GM23338 (cell line): ENCODE measurements around the gene PCGF3. TPM values are rescaled to one million over a fixed set of nuclear protein-coding genes. Genes with fewer than 3 reads are reported as not detected.

Experiments used
- ATAC-seq: fragments of 200-7000 bp; cut with Tn5 transposase; 3 replicates; pipeline ENCODE4 v1.9.1; 2020
- DNase-seq: peaks from one replicate; pipeline ENCODE4 v3.0.0-alpha.2; 2015; ENCODE audit warnings: low spot score
- H2AFZ ChIP-seq: fragments of 200-600 bp; sonication (generic); 2 replicates; pipeline ENCODE4 v1.8.0; 2016; ENCODE audit warnings: antibody characterized with exemption, mild to moderate bottlenecking, moderate library complexity
- H3F3A ChIP-seq: fragments of 200-600 bp; sonication (generic); replicated peaks from 2 replicates; pipeline ENCODE4 v1.8.0; 2017; ENCODE audit warnings: antibody characterized with exemption, mixed run types, low read depth
- H3K27ac ChIP-seq: fragments of 200-600 bp; sonication (generic); 2 replicates; pipeline ENCODE4 v1.6.1; 2016; ENCODE audit warnings: low read depth
- H3K27me3 ChIP-seq: fragments of 200-600 bp; sonication (generic); 2 replicates; pipeline ENCODE4 v1.8.0; 2016; ENCODE audit warnings: mild to moderate bottlenecking, mixed run types, moderate library complexity; ENCODE audit not compliant: insufficient read depth
- H3K36me3 ChIP-seq: fragments of 200-600 bp; sonication (generic); 2 replicates; pipeline ENCODE4 v1.8.0; 2016; ENCODE audit warnings: mild to moderate bottlenecking; ENCODE audit not compliant: insufficient read depth
- H3K4me1 ChIP-seq: fragments of 200-600 bp; sonication (generic); 2 replicates; pipeline ENCODE4 v1.8.0; 2016; ENCODE audit warnings: mild to moderate bottlenecking, moderate library complexity; ENCODE audit not compliant: insufficient read depth
- H3K4me2 ChIP-seq: fragments of 200-600 bp; sonication (generic); 2 replicates; pipeline ENCODE4 v1.7.1; 2017; ENCODE audit warnings: mixed run types
- H3K4me3 ChIP-seq: fragments of 200-600 bp; sonication (generic); 2 replicates; pipeline ENCODE4 v1.6.1; 2016; ENCODE audit warnings: mixed run types
- H3K79me2 ChIP-seq: fragments of 200-600 bp; sonication (generic); replicated peaks from 2 replicates; pipeline ENCODE4 v1.8.0; 2017; ENCODE audit warnings: mild to moderate bottlenecking; ENCODE audit not compliant: insufficient read depth
- H3K9me2 ChIP-seq: fragments of 200-600 bp; sonication (generic); 2 replicates; pipeline ENCODE4 v1.8.0; 2017; ENCODE audit not compliant: insufficient read depth
- H4K20me1 ChIP-seq: fragments of 200-600 bp; sonication (generic); replicated peaks from 2 replicates; pipeline ENCODE4 v1.8.0; 2017; ENCODE audit warnings: mild to moderate bottlenecking; ENCODE audit not compliant: insufficient read depth
- H3K27ac Mint-ChIP-seq: 2 replicates; pipeline ENCODE4 v1.8.0; 2020; ENCODE audit warnings: inconsistent platforms, mild to moderate bottlenecking, moderate library complexity, mixed read lengths
- H3K27me3 Mint-ChIP-seq: 3 replicates; pipeline ENCODE4 v1.8.0; 2022; ENCODE audit warnings: low read depth, mild to moderate bottlenecking, moderate library complexity, mixed read lengths, inconsistent platforms; ENCODE audit not compliant: insufficient read depth, poor library complexity
- H3K36me3 Mint-ChIP-seq: 3 replicates; pipeline ENCODE4 v1.8.0; 2021; ENCODE audit warnings: low read depth, mild to moderate bottlenecking, inconsistent platforms, moderate library complexity, mixed read lengths
- H3K4me1 Mint-ChIP-seq: 3 replicates; pipeline ENCODE4 v1.8.0; 2020; ENCODE audit warnings: mild to moderate bottlenecking, inconsistent platforms, mixed read lengths
- H3K4me3 Mint-ChIP-seq: 3 replicates; pipeline ENCODE4 v1.8.0; 2021; ENCODE audit warnings: moderate library complexity, mild to moderate bottlenecking, inconsistent platforms, mixed read lengths
- H3K9me3 Mint-ChIP-seq: 3 replicates; pipeline ENCODE4 v1.8.0; 2020; ENCODE audit warnings: moderate library complexity, mild to moderate bottlenecking, inconsistent platforms, mixed read lengths
- CREB1 ChIP-seq: fragments of 250-450 bp; sonication (Bioruptor Pico); IDR thresholded peaks from 2 replicates; pipeline ENCODE4 v1.5.0; 2020; ENCODE audit warnings: low read depth, mild to moderate bottlenecking, moderate library complexity
- EZH2 ChIP-seq: fragments of 200-600 bp; sonication (generic); IDR thresholded peaks from one replicate; pipeline ENCODE4 v1.8.0; 2017; ENCODE audit warnings: antibody characterized with exemption, mild to moderate bottlenecking, low read depth; ENCODE audit not compliant: unreplicated experiment
- EZH2phosphoT487 ChIP-seq: fragments of 200-600 bp; sonication (generic); IDR thresholded peaks from one replicate; pipeline ENCODE4 v1.8.1; 2018; ENCODE audit warnings: antibody characterized with exemption; ENCODE audit not compliant: unreplicated experiment
- JUNB ChIP-seq: IDR thresholded peaks from one replicate; pipeline ENCODE4 v1.6.1; 2016; ENCODE audit warnings: antibody characterized with exemption; ENCODE audit not compliant: unreplicated experiment
- NANOG ChIP-seq: IDR thresholded peaks from 2 replicates; pipeline ENCODE4 v1.6.1; 2016; ENCODE audit warnings: antibody characterized with exemption, borderline replicate concordance
- POLR2AphosphoS5 ChIP-seq: IDR thresholded peaks from 2 replicates; pipeline ENCODE4 v1.6.1; 2016; ENCODE audit warnings: antibody characterized with exemption, low read depth
- STAT1 ChIP-seq: IDR thresholded peaks from one replicate; pipeline ENCODE4 v1.6.1; 2016; ENCODE audit warnings: antibody characterized with exemption; ENCODE audit not compliant: unreplicated experiment
- ZNF114 ChIP-seq: fragments of 250-450 bp; sonication (Bioruptor Pico); IDR thresholded peaks from 2 replicates; pipeline ENCODE4 v1.5.0; 2020; ENCODE audit warnings: mild to moderate bottlenecking, moderate library complexity
- ZNF331 ChIP-seq: fragments of 250-450 bp; sonication (Bioruptor Pico); IDR thresholded peaks from 2 replicates; pipeline ENCODE4 v1.5.0; 2020; ENCODE audit warnings: low read depth, mild to moderate bottlenecking, moderate library complexity
- ZNF462 ChIP-seq: fragments of 250-450 bp; sonication (Bioruptor Pico); IDR thresholded peaks from 2 replicates; pipeline ENCODE4 v1.5.0; 2020; ENCODE audit warnings: mild to moderate bottlenecking, moderate library complexity
- polyA plus RNA-seq: library from polyadenylated mRNA; unstranded; fragments of >200 nt; fragmentation: Nextera tagmentation; extraction: Ambion mirVana; gene quantifications from 2 replicates; pipeline ENCODE4 v1.2.1, GENCODE V29; 2016
- total RNA-seq: library from RNA; depleted of rRNA; stranded (reverse); fragments of >200 nt; shearing (Covaris generic); gene quantifications from 2 replicates; pipeline ENCODE4 v1.2.3, GENCODE V29; 2014
- TF ChIP-seq, protein P1 (sequence below): IDR thresholded peaks from one replicate; pipeline ENCODE4 v1.6.1; 2018; ENCODE audit warnings: antibody characterized with exemption; ENCODE audit not compliant: unreplicated experiment
- TF ChIP-seq, protein P2 (sequence below), 2 experiments: fragments of 200-600 bp in 1 of 2; sonication (generic) in 1 of 2; conservative IDR thresholded peaks; 2 replicates each; pipeline versions ENCODE4 v1.5.1 to v1.6.1; 2016 to 2017; ENCODE audit warnings: antibody characterized with exemption in 2 of 2, low read depth in 2 of 2, mild to moderate bottlenecking in 2 of 2, moderate library complexity in 1 of 2
- TF ChIP-seq, protein P3 (sequence below): IDR thresholded peaks from 2 replicates; pipeline ENCODE4 v1.6.1; 2016; ENCODE audit warnings: antibody characterized with exemption

Gene PCGF3
- total and polyA plus RNA-seq, 2 experiments from 2014 or later, result 33.1 to 49.0 TPM

- no peak overlapping the region for H3K4me3 ChIP-seq
- no peaks in the 10 kb centered on the region for H3K79me2 ChIP-seq
- no peak overlapping the region for H3K4me2 ChIP-seq
- H3K27ac ChIP-seq, result no peak overlapping the region
- no peak overlapping the region for H3K27ac Mint-ChIP-seq
- H3F3A ChIP-seq, result peaks cover 7% of the 10 kb centered on the region; the same call in 1 of the 2 replicates
- H3K36me3 Mint-ChIP-seq, result no peaks in the 10 kb centered on the region; the same call in 2 of the 3 replicates
- no peaks in the 10 kb centered on the region for H3K36me3 ChIP-seq
- no peak for ATAC-seq
- H2AFZ ChIP-seq, result no peak overlapping the region
- H3K27me3 Mint-ChIP-seq, result peaks cover 16% of the 10 kb centered on the region
- H3K4me1 Mint-ChIP-seq, result peaks cover 9% of the 10 kb centered on the region
- H3K4me1 ChIP-seq, result no peaks in the 10 kb centered on the region
- H3K4me3 Mint-ChIP-seq, result no peak overlapping the region
- no peaks in the 10 kb centered on the region for H3K9me2 ChIP-seq
- TF ChIP-seq ZNF114 (CRISPR knock-in tag) (no peak), CREB1 (no peak), ZNF331 (CRISPR knock-in tag) (no peak), EZH2phosphoT487 (no peak), NANOG (no peak), ZNF462 (CRISPR knock-in tag) (no peak), JUNB (no peak), STAT1 (no peak), EZH2 (no peak), POLR2AphosphoS5 (no peak)
- TF ChIP-seq, protein P1, sequence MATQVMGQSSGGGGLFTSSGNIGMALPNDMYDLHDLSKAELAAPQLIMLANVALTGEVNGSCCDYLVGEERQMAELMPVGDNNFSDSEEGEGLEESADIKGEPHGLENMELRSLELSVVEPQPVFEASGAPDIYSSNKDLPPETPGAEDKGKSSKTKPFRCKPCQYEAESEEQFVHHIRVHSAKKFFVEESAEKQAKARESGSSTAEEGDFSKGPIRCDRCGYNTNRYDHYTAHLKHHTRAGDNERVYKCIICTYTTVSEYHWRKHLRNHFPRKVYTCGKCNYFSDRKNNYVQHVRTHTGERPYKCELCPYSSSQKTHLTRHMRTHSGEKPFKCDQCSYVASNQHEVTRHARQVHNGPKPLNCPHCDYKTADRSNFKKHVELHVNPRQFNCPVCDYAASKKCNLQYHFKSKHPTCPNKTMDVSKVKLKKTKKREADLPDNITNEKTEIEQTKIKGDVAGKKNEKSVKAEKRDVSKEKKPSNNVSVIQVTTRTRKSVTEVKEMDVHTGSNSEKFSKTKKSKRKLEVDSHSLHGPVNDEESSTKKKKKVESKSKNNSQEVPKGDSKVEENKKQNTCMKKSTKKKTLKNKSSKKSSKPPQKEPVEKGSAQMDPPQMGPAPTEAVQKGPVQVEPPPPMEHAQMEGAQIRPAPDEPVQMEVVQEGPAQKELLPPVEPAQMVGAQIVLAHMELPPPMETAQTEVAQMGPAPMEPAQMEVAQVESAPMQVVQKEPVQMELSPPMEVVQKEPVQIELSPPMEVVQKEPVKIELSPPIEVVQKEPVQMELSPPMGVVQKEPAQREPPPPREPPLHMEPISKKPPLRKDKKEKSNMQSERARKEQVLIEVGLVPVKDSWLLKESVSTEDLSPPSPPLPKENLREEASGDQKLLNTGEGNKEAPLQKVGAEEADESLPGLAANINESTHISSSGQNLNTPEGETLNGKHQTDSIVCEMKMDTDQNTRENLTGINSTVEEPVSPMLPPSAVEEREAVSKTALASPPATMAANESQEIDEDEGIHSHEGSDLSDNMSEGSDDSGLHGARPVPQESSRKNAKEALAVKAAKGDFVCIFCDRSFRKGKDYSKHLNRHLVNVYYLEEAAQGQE, result no peak
- TF ChIP-seq, protein P2, sequence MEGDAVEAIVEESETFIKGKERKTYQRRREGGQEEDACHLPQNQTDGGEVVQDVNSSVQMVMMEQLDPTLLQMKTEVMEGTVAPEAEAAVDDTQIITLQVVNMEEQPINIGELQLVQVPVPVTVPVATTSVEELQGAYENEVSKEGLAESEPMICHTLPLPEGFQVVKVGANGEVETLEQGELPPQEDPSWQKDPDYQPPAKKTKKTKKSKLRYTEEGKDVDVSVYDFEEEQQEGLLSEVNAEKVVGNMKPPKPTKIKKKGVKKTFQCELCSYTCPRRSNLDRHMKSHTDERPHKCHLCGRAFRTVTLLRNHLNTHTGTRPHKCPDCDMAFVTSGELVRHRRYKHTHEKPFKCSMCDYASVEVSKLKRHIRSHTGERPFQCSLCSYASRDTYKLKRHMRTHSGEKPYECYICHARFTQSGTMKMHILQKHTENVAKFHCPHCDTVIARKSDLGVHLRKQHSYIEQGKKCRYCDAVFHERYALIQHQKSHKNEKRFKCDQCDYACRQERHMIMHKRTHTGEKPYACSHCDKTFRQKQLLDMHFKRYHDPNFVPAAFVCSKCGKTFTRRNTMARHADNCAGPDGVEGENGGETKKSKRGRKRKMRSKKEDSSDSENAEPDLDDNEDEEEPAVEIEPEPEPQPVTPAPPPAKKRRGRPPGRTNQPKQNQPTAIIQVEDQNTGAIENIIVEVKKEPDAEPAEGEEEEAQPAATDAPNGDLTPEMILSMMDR (conservative IDR thresholded peaks at IDR 0.05; ENCODE audit: low read depth in 2 of 2), result no peak
- TF ChIP-seq, protein P3, sequence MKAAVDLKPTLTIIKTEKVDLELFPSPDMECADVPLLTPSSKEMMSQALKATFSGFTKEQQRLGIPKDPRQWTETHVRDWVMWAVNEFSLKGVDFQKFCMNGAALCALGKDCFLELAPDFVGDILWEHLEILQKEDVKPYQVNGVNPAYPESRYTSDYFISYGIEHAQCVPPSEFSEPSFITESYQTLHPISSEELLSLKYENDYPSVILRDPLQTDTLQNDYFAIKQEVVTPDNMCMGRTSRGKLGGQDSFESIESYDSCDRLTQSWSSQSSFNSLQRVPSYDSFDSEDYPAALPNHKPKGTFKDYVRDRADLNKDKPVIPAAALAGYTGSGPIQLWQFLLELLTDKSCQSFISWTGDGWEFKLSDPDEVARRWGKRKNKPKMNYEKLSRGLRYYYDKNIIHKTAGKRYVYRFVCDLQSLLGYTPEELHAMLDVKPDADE, result no peak
- no peaks in the 10 kb centered on the region for H3K27me3 ChIP-seq
- no peak for DNase-seq
- peaks cover 3% of the 10 kb centered on the region; the same call in 2 of the 3 replicates for H3K9me3 Mint-ChIP-seq
- no peaks in the 10 kb centered on the region for H4K20me1 ChIP-seq
Measured at GRCh38 chr4:682490-683172, 23.0 kb upstream of the PCGF3 start.
